Measurements from ENCODE around the gene ZNF765.

DNA sequence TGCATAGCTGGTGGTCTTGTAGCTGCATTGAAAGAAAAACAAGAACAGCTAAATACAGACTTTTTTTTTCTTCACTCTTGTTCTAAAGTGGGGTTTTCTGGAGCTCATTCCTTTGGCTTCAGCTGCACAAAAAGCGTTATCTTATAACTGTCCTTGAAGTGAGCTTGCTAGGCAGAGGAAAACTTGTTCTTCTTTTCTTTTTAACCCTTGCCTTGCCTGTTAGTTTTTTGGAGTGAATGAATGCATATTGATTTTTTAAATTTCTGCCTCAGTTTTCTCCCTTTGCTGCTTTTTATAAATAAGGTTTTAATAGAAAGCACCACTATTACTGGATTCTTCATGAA lies 1.5 kb downstream of the ZNF765 start:
- TF ChIP-seq, protein P1, sequence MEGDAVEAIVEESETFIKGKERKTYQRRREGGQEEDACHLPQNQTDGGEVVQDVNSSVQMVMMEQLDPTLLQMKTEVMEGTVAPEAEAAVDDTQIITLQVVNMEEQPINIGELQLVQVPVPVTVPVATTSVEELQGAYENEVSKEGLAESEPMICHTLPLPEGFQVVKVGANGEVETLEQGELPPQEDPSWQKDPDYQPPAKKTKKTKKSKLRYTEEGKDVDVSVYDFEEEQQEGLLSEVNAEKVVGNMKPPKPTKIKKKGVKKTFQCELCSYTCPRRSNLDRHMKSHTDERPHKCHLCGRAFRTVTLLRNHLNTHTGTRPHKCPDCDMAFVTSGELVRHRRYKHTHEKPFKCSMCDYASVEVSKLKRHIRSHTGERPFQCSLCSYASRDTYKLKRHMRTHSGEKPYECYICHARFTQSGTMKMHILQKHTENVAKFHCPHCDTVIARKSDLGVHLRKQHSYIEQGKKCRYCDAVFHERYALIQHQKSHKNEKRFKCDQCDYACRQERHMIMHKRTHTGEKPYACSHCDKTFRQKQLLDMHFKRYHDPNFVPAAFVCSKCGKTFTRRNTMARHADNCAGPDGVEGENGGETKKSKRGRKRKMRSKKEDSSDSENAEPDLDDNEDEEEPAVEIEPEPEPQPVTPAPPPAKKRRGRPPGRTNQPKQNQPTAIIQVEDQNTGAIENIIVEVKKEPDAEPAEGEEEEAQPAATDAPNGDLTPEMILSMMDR (IDR thresholded peaks at IDR 0.05; ENCODE audit: extremely low read depth in 1 of 2, insufficient read depth in 1 of 2, low read depth in 1 of 2, low read length in 2 of 2), result no peak
- no peak for TF ChIP-seq POLR2AphosphoS5 (IDR thresholded peaks at IDR 0.05; ENCODE audit: insufficient read depth, low read depth, low read length)
- TF ChIP-seq POLR2A (IDR thresholded peaks at IDR 0.05; ENCODE audit: low read depth, low read length), result no peak
- TF ChIP-seq MAX (IDR thresholded peaks at IDR 0.05; ENCODE audit: insufficient read depth, insufficient read length), result no peak
- no peak for TF ChIP-seq JUN (IDR thresholded peaks at IDR 0.05; ENCODE audit: borderline replicate concordance, insufficient read depth, insufficient read length, low read depth)
- no peak for TF ChIP-seq MYC (IDR thresholded peaks at IDR 0.05; ENCODE audit: low read depth, low read length)
